ENCODE results near the gene IGF2BP2. TPM values are rescaled to one million over a fixed set of nuclear protein-coding genes. Genes with fewer than 3 reads are reported as not detected.

IGF2BP2 gene
- total RNA-seq, 4 donors from 2014 or later = 12.4 to 45.7 (median 15.9) TPM

DNA sequence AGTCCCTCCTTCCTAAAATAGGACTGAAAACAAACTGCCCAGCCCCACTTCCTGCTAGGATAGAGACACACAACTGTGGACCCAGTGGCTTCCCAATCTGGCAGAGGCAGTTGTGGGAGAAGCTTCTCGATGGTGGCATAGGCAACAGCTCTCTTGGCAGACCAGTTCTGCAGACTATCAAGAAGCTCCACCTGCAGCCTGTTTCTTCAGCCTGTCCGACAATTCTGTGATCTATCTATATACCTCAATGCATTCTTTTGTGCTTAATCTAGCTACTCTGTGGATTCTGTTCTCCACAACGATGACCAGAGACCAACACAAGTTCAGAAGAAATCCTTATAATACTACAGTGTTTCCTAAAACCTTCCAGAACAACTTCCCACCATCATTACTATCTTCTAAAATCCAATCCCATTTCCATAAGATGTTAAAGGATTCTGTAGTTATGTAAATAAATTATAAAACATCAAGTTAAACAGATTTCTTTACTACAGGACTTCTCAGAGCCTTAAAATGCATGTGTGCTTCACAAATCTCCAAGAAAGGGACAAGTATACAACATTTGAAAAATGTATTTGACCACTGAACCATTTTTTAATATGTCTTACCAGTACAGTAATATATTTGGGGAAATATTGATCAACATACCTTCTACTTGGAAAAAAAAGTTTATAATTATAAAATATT, 57.7 kb downstream of the IGF2BP2 start:
- intact Hi-C loops (cut with DNase I) = loop anchor here (10.0 kb wide), 1 partner anchor 92 kb away; no protein-coding TSS in a partner anchor
- 68 to 82% methylated on average over 3 of the region's 3 CpGs for WGBS, 2 donors
- TF ChIP-seq CTCF (IDR thresholded peaks at IDR 0.05) (no peak), POLR2A (IDR thresholded peaks at IDR 0.05) (no peak)
- Histone ChIP-seq H3K27me3 (no peaks in the 10 kb centered on the region), H3K4me1 (peaks cover 4 to 6% of the 10 kb centered on the region in 2 donors), H3K9me3 (no peaks in the 10 kb centered on the region), H3K27ac (no peak overlapping the region), H3K36me3 (no peaks in the 10 kb centered on the region), H3K4me3 (replicated peaks in 1 of 3) (no peak overlapping the region)
- no peak for DNase-seq

GRCh38 chr3:185766329-185767001, 58.4 kb downstream of the IGF2BP2 start:
- Histone ChIP-seq H3K9me3 (no peaks in the 10 kb centered on the region), H3K4me1 (peaks cover 4 to 6% of the 10 kb centered on the region in 2 donors), H3K27me3 (no peaks in the 10 kb centered on the region), H3K27ac (no peak overlapping the region), H3K4me3 (replicated peaks in 1 of 3) (no peak overlapping the region), H3K36me3 (no peaks in the 10 kb centered on the region)
- no peak for DNase-seq
- 69 to 81% methylated on average over 5 of the region's 5 CpGs for WGBS, 2 donors
- no peak for TF ChIP-seq POLR2A (IDR thresholded peaks at IDR 0.05)
- no peak for TF ChIP-seq CTCF (IDR thresholded peaks at IDR 0.05)
- intact Hi-C loops (cut with DNase I) = loop anchor here (10.0 kb wide), 1 partner anchor 92 kb away; no protein-coding TSS in a partner anchor

DNA sequence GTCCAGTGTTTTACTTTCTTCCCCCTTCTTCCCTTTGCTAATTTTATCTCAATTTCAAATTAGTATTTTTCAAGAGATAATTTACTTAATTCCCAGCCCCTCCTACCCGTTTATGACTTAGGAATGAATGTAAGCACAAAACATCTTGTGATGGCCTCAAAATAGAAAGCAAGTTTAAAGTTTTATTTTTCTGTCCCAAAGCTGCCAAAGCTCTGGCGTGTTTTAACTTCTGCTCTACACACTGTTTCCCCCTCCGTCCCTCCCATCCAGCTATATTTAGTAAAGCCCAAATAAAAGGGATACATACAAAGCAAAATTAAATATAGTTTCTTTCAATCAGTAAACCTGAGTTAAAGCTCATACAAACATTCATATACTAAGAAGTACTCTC, 59.9 kb downstream of the IGF2BP2 start:
- Histone ChIP-seq H3K4me1 (peaks cover 10 to 14% of the 10 kb centered on the region in 2 donors), H3K4me3 (replicated peaks in 1 of 3) (no peak overlapping the region), H3K36me3 (no peaks in the 10 kb centered on the region), H3K27ac (no peak overlapping the region), H3K27me3 (no peaks in the 10 kb centered on the region), H3K9me3 (no peaks in the 10 kb centered on the region)
- 42 to 54% methylated on average over 3 of the region's 3 CpGs for WGBS, 2 donors
- DNase-seq = no peak
- TF ChIP-seq POLR2A (IDR thresholded peaks at IDR 0.05) (no peak), CTCF (IDR thresholded peaks at IDR 0.05) (no peak)
- intact Hi-C loops (cut with DNase I) = loop anchor here (10.0 kb wide), 1 partner anchor 90 kb away; no protein-coding TSS in a partner anchor

DNA sequence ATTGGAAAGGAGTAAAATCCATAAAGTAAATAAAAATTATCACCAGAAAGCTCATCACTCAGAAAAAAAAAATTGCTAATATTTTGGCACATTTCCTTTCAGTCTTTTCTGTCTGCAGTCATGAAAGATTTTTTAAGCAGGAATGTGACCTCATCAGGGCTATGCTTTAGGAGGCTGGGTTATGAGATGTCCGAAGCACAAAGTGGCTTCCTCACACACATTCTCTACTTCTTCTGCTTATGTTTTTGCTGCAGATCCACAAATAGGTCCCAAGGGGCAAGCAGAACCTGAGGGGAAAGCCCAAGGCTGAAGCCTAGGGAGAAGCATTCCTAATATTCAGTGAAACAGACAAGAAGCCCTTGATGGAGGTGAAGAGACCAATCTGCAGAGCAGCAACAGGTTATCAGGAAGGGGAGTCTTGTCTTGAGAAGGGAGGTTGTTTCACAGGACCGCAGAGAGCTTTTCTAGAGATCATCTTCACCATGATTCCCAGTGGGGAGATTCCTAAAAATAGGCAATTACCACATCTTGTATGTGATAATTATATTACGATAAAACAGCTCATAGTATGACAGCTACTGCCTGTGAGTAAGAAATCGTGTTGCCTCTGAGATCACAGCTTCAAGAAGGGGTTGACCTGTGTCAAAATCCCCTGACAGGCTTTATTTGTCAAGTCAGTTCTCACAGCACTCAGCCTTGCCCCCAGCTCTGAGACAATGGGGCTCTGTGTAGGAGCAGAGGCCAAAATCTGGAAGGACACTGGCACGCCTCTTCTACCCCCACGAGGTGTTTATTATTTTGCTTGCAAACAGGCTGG, 60.5 kb downstream of the IGF2BP2 start:
- no peak for DNase-seq
- intact Hi-C loops (cut with DNase I) = loop anchor here (10.0 kb wide), 1 partner anchor 90 kb away; no protein-coding TSS in a partner anchor
- H3K27ac ChIP-seq = no peak overlapping the region
- H3K4me3 ChIP-seq (replicated peaks in 1 of 3) = no peak overlapping the region
- peaks cover 10 to 14% of the 10 kb centered on the region in 2 donors for H3K4me1 ChIP-seq
- WGBS, 2 donors = 55% methylated on average over 6 of the region's 6 CpGs
- H3K9me3 ChIP-seq = no peaks in the 10 kb centered on the region
- TF ChIP-seq POLR2A (IDR thresholded peaks at IDR 0.05) (no peak), CTCF (IDR thresholded peaks at IDR 0.05) (no peak)
- no peaks in the 10 kb centered on the region for H3K27me3 ChIP-seq
- no peaks in the 10 kb centered on the region for H3K36me3 ChIP-seq
